ENCODE measurements around the gene ETV3L. TPM values are rescaled to one million over a fixed set of nuclear protein-coding genes. Genes with fewer than 3 reads are reported as not detected.

The ETV3L gene
- total and polyA plus RNA-seq, 4 donors: 0.10 to 0.17 (median 0.11) TPM; not detected in 1

GRCh38 chr1:157140063-157140588 is 40.5 kb upstream of the ETV3L start:
- Histone ChIP-seq H3K4me3 (ENCODE audit: low read depth, low read length) (no peak overlapping the region), H3K4me1 (ENCODE audit: control insufficient read depth, insufficient read depth, low read length) (peaks cover 16% of the 10 kb centered on the region), H3K27ac (ENCODE audit: low read depth, low read length) (no peak overlapping the region), H3K27me3 (ENCODE audit: control insufficient read depth, insufficient read depth, low read length) (no peaks in the 10 kb centered on the region), H3K36me3 (ENCODE audit: control insufficient read depth, insufficient read depth, low read length) (peaks cover 8% of the 10 kb centered on the region), H3K9me3 (ENCODE audit: control insufficient read depth, insufficient read depth, low read length) (no peaks in the 10 kb centered on the region)
- WGBS (ENCODE audit: insufficient coverage): 100% methylated on average over 1 of the region's 2 CpGs
- DNase-seq (ENCODE audit: low read depth in 4 of 6, low spot score in 6 of 6): no peak

GRCh38 chr1:157139052-157139715 is 39.6 kb upstream of the ETV3L start:
- Histone ChIP-seq H3K4me1 (ENCODE audit: control insufficient read depth, insufficient read depth, low read length) (peaks cover 16% of the 10 kb centered on the region), H3K27ac (ENCODE audit: low read depth, low read length) (peak overlapping the region; percentile 97), H3K36me3 (ENCODE audit: control insufficient read depth, insufficient read depth, low read length) (peaks cover 16% of the 10 kb centered on the region), H3K27me3 (ENCODE audit: control insufficient read depth, insufficient read depth, low read length) (no peaks in the 10 kb centered on the region), H3K4me3 (ENCODE audit: low read depth, low read length) (peak overlapping the region; percentile 93), H3K9me3 (ENCODE audit: control insufficient read depth, insufficient read depth, low read length) (no peaks in the 10 kb centered on the region)
- WGBS (ENCODE audit: insufficient coverage): 14% methylated on average over 7 of the region's 9 CpGs
- peak in 1 of 6 donors; percentile 43 for DNase-seq (ENCODE audit: low read depth in 4 of 6, low spot score in 6 of 6)

GRCh38 chr1:157138220-157139051 is 38.8 kb upstream of the ETV3L start, which contains the start of gene ETV3:
TSS of gene ETV3 (minus strand) at chr1:157138395. CDS start at chr1:157136352, 2,043 bp downstream.
- Histone ChIP-seq H3K27ac (ENCODE audit: low read depth, low read length) (peak within 1 kb of the TSS; percentile 97), H3K36me3 (ENCODE audit: control insufficient read depth, insufficient read depth, low read length) (peaks cover 16% of the 10 kb centered on the region), H3K9me3 (ENCODE audit: control insufficient read depth, insufficient read depth, low read length) (no peaks in the 10 kb centered on the region), H3K4me1 (ENCODE audit: control insufficient read depth, insufficient read depth, low read length) (peaks cover 16% of the 10 kb centered on the region), H3K4me3 (ENCODE audit: low read depth, low read length) (peak within 1 kb of the TSS; percentile 93), H3K27me3 (ENCODE audit: control insufficient read depth, insufficient read depth, low read length) (no peaks in the 10 kb centered on the region)
- WGBS (ENCODE audit: insufficient coverage): under 1% methylated on average over 84 of the region's 85 CpGs
- peak; percentile 77 to 98 (median 86) for DNase-seq (ENCODE audit: low read depth in 4 of 6, low spot score in 6 of 6)

GRCh38 chr1:157137408-157138219 is 38.0 kb upstream of the ETV3L start:
- Histone ChIP-seq H3K4me1 (ENCODE audit: control insufficient read depth, insufficient read depth, low read length) (peaks cover 16% of the 10 kb centered on the region), H3K9me3 (ENCODE audit: control insufficient read depth, insufficient read depth, low read length) (no peaks in the 10 kb centered on the region), H3K4me3 (ENCODE audit: low read depth, low read length) (peak overlapping the region; percentile 93), H3K27me3 (ENCODE audit: control insufficient read depth, insufficient read depth, low read length) (no peaks in the 10 kb centered on the region), H3K27ac (ENCODE audit: low read depth, low read length) (peak overlapping the region; percentile 97), H3K36me3 (ENCODE audit: control insufficient read depth, insufficient read depth, low read length) (peaks cover 16% of the 10 kb centered on the region)
- 0% methylated on average over 34 of the region's 36 CpGs for WGBS (ENCODE audit: insufficient coverage)
- peak in 2 of 6 donors; percentile 5 to 6 for DNase-seq (ENCODE audit: low read depth in 4 of 6, low spot score in 6 of 6)

GRCh38 chr1:157137046-157137407 is 37.4 kb upstream of the ETV3L start:
- Histone ChIP-seq H3K27ac (ENCODE audit: low read depth, low read length) (peak overlapping the region; percentile 97), H3K27me3 (ENCODE audit: control insufficient read depth, insufficient read depth, low read length) (no peaks in the 10 kb centered on the region), H3K36me3 (ENCODE audit: control insufficient read depth, insufficient read depth, low read length) (peaks cover 18% of the 10 kb centered on the region), H3K4me3 (ENCODE audit: low read depth, low read length) (peak overlapping the region; percentile 93), H3K9me3 (ENCODE audit: control insufficient read depth, insufficient read depth, low read length) (no peaks in the 10 kb centered on the region), H3K4me1 (ENCODE audit: control insufficient read depth, insufficient read depth, low read length) (peaks cover 16% of the 10 kb centered on the region)
- DNase-seq (ENCODE audit: low read depth in 4 of 6, low spot score in 6 of 6): peak in 1 of 6 donors; percentile 15
- 0% methylated on average over 3 of the region's 4 CpGs for WGBS (ENCODE audit: insufficient coverage)

- no peak for DNase-seq (ENCODE audit: low read depth in 4 of 6, low spot score in 6 of 6)
- H3K9me3 ChIP-seq (ENCODE audit: control insufficient read depth, insufficient read depth, low read length): no peaks in the 10 kb centered on the region
- peaks cover 16% of the 10 kb centered on the region for H3K4me1 ChIP-seq (ENCODE audit: control insufficient read depth, insufficient read depth, low read length)
- no peak overlapping the region for H3K27ac ChIP-seq (ENCODE audit: low read depth, low read length)
- H3K27me3 ChIP-seq (ENCODE audit: control insufficient read depth, insufficient read depth, low read length): no peaks in the 10 kb centered on the region
- no peak overlapping the region for H3K4me3 ChIP-seq (ENCODE audit: low read depth, low read length)
- 46% methylated on average over 4 of the region's 4 CpGs for WGBS (ENCODE audit: insufficient coverage)
- peaks cover 21% of the 10 kb centered on the region for H3K36me3 ChIP-seq (ENCODE audit: control insufficient read depth, insufficient read depth, low read length)
Observed at GRCh38 chr1:157136133-157136532, 36.5 kb upstream of the ETV3L start.

GRCh38 chr1:157135646-157136045 is 36.0 kb upstream of the ETV3L start:
- Histone ChIP-seq H3K4me3 (ENCODE audit: low read depth, low read length) (no peak overlapping the region), H3K9me3 (ENCODE audit: control insufficient read depth, insufficient read depth, low read length) (no peaks in the 10 kb centered on the region), H3K27me3 (ENCODE audit: control insufficient read depth, insufficient read depth, low read length) (no peaks in the 10 kb centered on the region), H3K27ac (ENCODE audit: low read depth, low read length) (no peak overlapping the region), H3K4me1 (ENCODE audit: control insufficient read depth, insufficient read depth, low read length) (peaks cover 16% of the 10 kb centered on the region), H3K36me3 (ENCODE audit: control insufficient read depth, insufficient read depth, low read length) (peaks cover 21% of the 10 kb centered on the region)
- DNase-seq (ENCODE audit: low read depth in 4 of 6, low spot score in 6 of 6): no peak
- WGBS (ENCODE audit: insufficient coverage): no CpG with 5 or more reads among the region's 1 CpG

GRCh38 chr1:157135070-157135469 is 35.5 kb upstream of the ETV3L start:
- peaks cover 21% of the 10 kb centered on the region for H3K36me3 ChIP-seq (ENCODE audit: control insufficient read depth, insufficient read depth, low read length)
- H3K4me3 ChIP-seq (ENCODE audit: low read depth, low read length): no peak overlapping the region
- H3K9me3 ChIP-seq (ENCODE audit: control insufficient read depth, insufficient read depth, low read length): no peaks in the 10 kb centered on the region
- DNase-seq (ENCODE audit: low read depth in 4 of 6, low spot score in 6 of 6): no peak
- WGBS (ENCODE audit: insufficient coverage): 89% methylated on average over 2 of the region's 2 CpGs
- H3K4me1 ChIP-seq (ENCODE audit: control insufficient read depth, insufficient read depth, low read length): peaks cover 16% of the 10 kb centered on the region
- no peaks in the 10 kb centered on the region for H3K27me3 ChIP-seq (ENCODE audit: control insufficient read depth, insufficient read depth, low read length)
- H3K27ac ChIP-seq (ENCODE audit: low read depth, low read length): no peak overlapping the region

GRCh38 chr1:157134442-157134841 is 34.8 kb upstream of the ETV3L start:
- H3K27me3 ChIP-seq (ENCODE audit: control insufficient read depth, insufficient read depth, low read length): no peaks in the 10 kb centered on the region
- no peak overlapping the region for H3K27ac ChIP-seq (ENCODE audit: low read depth, low read length)
- 93% methylated on average over 3 of the region's 4 CpGs for WGBS (ENCODE audit: insufficient coverage)
- peaks cover 16% of the 10 kb centered on the region for H3K4me1 ChIP-seq (ENCODE audit: control insufficient read depth, insufficient read depth, low read length)
- H3K4me3 ChIP-seq (ENCODE audit: low read depth, low read length): no peak overlapping the region
- H3K9me3 ChIP-seq (ENCODE audit: control insufficient read depth, insufficient read depth, low read length): no peaks in the 10 kb centered on the region
- H3K36me3 ChIP-seq (ENCODE audit: control insufficient read depth, insufficient read depth, low read length): peaks cover 21% of the 10 kb centered on the region
- no peak for DNase-seq (ENCODE audit: low read depth in 4 of 6, low spot score in 6 of 6)

All from spinal cord (tissue), 10 donors.